GM12873 (cell line): ENCODE results near the gene TMEM45A.

Source experiments
- CTCF ChIP-seq: IDR thresholded peaks from 2 replicates; pipeline ENCODE4 v1.5.1; 2012; ENCODE audit warnings: low read depth, mild to moderate bottlenecking, moderate library complexity, low read length, control low read depth; ENCODE audit not compliant: insufficient read depth; ENCODE audit errors: missing control alignments

TMEM45A gene

GRCh38 chr3:100613721-100614390 lies 121.4 kb downstream of the TMEM45A start:
- TF ChIP-seq CTCF = no peak

- no peak for TF ChIP-seq CTCF
Observed at GRCh38 chr3:100614941-100615340, 122.5 kb downstream of the TMEM45A start.

DNA sequence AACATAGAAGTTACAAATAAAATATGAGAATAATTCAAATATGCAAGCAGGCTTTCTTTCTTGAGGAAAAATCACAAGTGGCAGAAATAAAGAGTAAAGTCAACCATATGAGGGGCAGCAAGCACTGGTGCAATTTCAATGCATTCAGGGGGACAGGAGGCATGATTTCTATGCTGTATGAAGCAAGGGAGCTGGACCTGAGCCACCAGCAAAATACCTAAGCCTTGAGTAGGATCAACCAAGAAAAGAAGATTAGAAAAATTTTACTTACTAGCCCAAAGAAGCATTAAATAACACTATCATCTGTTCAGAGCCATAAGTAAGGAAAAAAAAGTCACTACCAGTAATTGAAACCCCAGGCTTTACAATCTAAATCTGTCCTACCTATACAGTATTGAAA lies 123.3 kb downstream of the TMEM45A start:
- no peak for TF ChIP-seq CTCF

- TF ChIP-seq CTCF = no peak
Observed at GRCh38 chr3:100621251-100621650, 128.8 kb downstream of the TMEM45A start.
